GM19193 (cell line): ENCODE data around the gene FAM83F.

Source experiments
- POLR2A ChIP-seq: IDR thresholded peaks from 4 replicates; pipeline ENCODE4 v1.6.1; 2011; ENCODE audit not compliant: insufficient read depth, insufficient read length; ENCODE audit errors: extremely low read depth

The FAM83F gene

DNA sequence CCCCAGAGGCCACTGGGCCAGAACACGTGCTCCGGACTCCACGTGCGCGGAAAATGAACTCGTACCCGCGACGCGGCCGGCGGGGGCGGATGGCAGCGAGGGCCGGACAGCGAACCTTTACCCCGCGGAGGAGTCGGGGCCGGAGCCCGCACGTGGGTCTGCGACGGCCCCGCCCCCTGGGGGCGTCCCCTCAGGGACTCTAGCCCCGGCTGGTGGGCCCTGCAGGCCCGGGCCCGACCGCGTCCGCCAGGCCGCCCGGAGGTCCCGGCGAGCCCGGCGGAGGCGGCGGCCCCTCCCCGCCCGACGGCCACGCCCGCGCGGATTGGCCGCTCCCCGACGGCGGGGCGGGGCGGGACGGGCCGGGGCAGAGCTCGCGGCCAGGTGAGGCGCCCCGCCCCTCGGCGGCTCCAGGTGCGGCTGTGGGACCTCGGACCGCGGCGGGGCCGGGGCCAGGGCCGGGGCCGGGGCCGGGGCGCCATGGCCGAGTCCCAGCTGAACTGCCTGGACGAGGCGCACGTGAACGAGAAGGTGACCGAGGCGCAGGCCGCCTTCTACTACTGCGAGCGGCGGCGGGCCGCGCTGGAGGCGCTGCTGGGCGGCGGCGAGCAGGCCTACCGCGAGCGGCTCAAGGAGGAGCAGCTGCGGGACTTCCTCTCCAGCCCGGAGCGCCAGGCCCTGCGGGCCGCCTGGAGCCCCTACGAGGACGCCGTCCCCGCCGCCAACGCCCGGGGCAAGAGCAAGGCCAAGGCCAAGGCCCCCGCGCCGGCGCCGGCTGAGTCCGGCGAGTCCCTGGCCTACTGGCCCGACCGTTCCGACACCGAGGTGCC is at the start of gene FAM83F:
Gene FAM83F (plus strand): TSS at position 389 of the 827 bp plus-strand sequence. CDS start 89 bp downstream, at position 478.
- no peak for TF ChIP-seq POLR2A

DNA sequence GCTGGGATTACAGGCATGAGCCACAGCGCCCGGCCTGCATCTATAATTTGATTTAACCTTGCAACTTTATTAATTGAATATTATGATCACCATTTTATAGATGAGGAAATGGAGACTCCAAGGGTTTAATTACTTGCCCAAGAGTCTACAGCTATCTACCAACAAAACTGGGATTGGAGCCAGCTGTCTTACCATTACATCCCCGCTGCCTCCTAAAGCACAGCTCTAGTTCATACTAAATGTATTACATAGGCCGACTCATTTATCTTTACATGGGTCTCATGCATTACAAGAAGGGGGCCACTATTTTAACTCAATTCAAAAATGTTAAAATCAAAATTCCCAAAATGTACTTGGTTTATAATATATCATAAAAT is 48.6 kb upstream of the FAM83F start:
- no peak for TF ChIP-seq POLR2A

DNA sequence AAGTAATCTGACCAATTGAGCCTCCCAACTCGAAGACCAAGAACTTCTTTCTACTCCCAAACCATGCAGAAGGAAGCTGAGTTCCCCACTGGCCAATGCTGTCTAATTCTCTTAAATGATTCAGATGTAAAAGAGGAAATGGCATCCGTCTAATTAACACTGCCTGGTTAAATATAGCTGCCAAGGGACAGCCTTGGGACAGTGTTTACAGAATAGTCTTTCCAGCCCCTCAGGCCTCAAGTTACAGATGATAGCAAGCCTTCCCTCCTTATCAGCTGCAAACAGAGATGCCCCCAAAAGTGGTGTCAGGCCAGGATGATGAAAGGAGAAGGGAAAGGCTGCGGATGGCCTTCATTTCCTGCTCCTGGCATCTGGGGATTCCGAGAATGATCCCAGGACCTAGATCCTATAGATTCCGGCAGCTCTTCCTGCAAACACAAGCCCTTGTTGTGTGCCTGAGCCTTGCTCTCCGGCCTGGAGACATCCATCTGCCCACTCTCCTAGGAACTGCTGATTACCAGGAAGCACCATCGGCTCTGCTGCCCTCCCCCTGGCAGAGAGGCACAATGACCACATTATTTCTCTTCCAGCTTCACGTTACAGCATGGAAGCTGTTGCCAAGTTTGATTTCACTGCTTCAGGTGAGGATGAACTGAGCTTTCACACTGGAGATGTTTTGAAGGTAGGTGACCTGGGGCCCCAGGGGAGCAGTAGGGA is 48.1 kb upstream of the FAM83F start:
- TF ChIP-seq POLR2A, result no peak

DNA sequence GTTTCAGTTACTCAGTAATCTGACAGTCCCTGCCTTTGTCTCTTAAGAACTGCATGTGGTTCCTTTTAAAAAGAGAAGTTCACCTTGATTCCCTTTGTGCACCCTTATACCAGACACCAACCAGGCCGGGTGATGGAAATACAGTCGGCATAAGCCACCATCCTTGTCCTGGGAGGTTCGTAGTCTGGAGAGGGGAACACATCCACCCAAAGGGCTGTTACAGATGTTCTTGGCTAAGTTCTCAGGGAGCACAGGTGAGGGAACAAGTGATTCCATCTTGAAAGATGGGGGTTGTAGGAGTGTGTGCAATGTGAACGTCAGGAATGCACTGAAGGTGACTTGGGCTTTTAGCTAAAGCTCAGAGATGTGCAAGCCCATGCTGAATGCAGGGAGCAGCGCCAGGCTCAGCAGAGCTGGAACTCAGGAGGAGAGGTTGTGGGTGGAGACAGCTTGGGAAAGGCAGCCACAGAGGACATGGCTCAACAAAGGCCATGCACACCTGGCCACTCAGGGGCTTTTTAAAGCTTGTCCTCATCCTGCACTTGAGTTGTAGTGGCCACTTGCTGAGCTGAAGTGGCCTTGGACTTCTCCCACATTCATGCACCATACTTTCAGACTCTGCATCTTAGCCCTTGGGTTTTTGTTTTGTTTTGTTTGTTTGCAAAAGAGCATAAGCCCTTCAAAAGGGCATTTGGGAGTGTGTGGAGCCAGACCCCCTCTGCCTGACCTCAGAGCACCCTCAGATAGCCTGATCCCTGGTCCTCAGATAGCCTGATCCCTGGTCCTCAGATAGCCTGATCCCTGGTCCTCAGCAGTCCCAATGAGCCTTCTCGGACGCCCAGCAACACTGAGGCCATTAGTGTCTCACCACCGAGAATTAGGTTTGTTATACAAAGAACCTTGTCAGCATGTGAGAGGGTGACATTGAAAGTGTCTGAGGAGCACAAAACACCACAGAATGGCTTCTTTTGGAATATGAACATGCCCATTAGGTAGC is 47.2 kb upstream of the FAM83F start:
- no peak for TF ChIP-seq POLR2A

DNA sequence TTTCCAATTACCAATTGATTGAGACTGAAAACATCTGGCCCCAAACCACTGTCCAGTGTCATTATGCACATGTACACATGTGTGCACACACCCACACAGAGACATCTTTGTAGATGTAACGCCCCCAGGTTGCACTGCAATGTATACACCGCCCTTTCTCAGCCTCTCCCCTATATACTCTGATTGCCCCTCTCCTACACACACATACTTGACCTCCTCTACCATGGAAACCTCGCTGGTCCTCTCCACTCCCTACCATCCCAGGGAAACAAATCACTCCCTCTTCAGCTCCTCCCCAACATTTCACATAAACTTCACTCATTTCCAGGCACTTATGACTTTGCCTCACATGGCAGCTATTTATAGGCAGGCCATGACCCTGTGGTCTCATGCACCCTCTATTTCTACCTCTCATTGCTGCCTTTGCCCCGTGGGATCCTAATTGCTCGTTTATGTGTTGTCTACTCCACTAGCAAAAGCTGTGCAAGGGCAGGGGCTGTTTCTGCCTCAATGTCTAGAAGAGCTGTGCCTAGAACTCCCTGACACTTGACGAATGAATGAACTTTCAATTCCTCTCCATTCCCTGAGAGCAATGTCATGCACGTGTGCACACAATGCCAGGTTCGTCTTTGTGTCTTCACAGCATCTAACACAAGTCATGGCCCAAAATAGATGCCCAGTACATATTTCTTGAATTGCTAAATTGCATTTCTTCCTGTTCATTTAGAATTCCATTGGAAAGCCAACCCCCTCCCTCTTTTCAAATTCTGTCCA is 44.6 kb upstream of the FAM83F start:
- no peak for TF ChIP-seq POLR2A

DNA sequence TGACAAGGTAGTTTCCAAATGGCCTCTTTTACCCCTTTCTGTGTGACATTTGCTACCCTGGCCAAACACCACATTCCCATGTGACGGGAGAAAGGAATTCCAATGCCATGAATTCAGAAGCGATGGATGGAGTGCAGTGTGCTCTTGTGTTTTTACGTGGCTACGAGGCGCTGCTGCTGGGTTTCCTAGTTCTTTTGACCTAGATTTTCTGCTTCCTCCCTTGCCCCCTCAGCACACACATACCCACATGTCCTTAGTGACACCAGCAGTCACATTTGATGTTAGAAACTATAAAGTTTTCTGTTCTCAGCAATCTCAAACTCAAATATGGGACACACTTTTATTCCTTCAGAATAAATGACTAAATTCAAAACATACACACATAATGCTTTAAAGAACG is 42.4 kb upstream of the FAM83F start:
- no peak for TF ChIP-seq POLR2A

DNA sequence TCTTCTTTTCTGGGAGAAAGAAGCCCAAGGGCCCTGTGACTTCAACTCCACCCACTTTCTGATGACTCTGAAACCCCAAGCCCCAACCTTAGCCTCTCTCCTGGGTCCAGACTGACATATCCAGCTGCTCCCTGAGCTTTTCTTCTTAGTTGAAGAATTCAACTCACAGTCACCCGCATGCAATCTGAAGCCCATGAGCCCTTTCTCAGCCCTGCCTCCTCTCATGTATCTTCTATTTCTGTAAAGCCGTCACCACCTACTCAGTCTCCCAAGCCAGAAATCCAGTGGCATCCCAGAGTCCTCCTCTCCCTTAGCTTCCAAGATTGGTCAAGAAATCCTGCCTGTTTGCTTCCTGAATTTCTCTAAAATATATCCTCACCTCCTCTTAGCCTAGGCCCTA is 41.7 kb upstream of the FAM83F start:
- TF ChIP-seq POLR2A, result no peak

DNA sequence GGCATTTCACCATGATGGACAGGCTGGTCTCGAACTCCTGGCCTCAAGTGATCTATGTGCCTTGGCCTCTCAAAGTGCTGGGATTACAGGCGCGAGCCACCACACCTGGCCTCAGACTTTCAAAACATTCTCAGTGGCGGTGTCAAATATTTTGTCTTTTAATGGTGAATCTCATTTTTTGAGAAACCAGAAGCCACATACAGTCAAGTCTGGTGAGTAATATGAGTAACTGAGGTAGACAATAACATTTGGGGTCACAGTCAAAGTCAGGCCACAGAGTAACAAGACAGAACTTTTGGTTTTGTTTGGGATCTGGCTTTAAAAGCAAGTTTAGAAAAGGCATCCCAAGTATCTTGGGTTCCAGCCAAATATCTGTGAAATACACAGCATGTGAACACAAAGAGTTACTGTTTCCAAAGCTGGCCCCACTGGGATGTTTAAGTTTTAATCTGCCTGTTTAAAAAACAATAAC is 40.1 kb upstream of the FAM83F start:
- no peak for TF ChIP-seq POLR2A

DNA sequence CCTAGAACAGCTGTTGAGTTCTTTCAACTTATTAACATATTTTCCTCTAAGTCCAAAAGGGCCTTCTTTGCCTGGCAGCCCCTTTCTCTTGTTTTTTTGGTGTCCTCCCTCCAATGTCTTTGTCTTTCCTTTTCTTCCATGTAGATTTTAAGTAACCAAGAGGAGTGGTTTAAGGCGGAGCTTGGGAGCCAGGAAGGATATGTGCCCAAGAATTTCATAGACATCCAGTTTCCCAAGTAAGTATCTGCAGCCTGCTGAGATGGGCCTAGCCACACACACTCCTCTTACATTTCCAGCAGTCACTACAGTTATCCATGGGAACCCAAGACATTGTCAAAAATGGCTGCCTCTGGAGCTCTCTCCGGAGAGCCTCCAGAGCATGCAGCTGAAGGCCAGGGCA is 39.1 kb upstream of the FAM83F start:
- no peak for TF ChIP-seq POLR2A

DNA sequence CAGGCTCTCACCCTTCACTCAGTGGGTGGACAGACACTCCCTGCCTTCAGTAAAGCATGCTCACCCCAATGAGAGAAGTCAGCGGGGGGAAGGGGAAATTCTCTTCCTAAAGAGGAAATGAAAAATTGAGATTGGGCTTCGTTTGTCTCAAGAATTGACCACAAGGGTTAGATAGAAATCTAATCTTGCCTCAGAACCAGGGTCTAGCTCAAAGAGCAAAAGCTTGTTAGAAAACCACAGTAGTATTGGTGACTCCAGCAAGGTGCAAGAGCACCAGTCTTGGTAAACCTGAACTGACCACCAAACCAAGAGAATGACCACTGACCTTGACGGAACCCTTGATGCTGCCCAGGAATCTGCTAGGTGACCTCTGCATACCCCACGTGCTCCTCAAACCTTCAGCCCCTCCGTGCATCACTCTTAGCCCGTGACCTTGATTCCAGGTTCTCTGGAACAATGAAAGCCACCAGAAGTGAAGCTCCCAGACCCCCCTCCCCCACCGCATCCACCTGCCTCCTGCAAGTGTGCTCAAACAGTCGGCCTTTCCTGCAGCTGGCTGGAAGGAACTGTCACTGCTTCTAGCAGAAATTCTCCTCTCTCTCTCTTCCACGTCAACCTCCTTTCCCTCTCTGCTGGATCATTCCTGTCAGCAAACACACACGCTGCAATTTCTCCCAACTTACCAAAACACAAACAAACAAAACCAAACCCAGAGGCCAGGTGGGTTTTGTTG is 37.7 kb upstream of the FAM83F start:
- no peak for TF ChIP-seq POLR2A

DNA sequence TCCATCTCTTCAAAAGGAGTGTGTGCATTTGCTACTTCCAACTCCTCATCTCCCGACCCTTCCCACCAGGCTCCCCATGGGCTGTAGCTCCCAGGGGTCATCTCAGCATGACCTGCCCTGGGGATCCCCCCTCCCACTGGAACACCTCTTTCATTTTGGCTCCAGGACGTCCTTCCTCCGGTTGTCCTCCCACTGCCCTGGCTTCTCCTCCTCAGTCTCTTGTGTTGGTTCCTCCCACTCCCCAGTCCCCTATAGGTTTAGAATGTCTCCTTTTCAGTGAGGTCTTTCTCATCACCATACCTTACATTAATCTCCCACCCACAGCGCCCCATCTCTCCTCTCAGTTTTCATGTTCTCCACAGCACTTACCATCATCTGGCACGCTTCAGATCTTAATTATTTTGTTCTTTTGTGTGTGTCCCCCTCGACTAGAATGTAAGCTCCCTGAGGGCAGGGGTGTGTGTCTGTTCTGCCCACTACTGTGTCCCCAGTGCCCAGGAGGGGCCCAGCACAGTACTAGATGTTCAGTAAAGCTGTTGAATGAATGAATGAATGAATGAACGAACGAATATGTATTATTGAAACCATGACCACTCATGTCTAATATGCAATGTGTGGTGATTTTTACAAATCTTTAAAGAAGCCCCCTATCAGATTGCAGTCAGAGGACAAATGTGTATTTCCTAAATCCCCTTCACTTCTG is 36.6 kb upstream of the FAM83F start:
- no peak for TF ChIP-seq POLR2A

DNA sequence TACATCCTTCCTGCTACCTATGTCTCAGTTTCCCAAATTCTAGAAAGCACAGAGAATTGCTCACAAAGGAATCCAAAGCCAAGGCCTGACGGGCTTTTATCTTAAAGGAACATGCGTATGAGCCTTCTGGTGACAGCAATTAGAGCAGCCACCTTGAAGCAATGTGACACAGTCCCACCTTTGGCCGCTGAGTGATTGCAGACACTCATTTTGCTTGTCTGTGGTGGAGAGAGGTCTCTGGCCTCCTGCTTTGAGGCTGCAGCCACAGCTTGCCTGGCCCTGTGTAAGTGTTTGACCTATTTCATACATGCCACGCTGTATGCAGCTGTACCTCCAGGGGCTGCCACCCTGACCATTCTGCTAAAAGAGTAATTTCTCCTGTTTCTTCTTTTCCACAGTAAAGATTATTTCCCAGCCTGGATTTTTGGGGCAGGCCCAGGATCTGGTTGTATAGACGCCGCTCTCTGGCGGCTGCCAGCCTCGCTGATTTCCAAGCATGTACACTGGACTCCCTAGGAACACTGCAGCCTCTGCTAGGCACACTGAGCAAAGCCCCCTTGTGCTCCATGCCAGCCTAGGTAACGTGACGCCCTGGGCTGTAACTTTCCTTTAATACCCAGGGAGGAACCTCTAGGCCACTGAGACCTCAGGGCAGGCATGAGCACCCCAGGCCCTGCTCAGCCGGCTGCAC is 35.7 kb upstream of the FAM83F start:
- TF ChIP-seq POLR2A, result no peak
